Caki2 (cell line): Measurements from ENCODE around the gene SIGLEC15. TPM values are rescaled to one million over a fixed set of nuclear protein-coding genes. Genes with fewer than 3 reads are reported as not detected.
"Not testable (repeated sequence)": the region's sequence is repeated elsewhere in the genome, so short reads cannot be mapped to it uniquely, and the experiment has no call there.

Experiments
- DNase-seq: peaks from one replicate; pipeline ENCODE4 v3.0.0-alpha.2; 2015; ENCODE audit warnings: low read depth
- in situ Hi-C: cut with HindIII; loops from 2 replicates; pipeline ENCODE4 v1.10.0; 2016; ENCODE audit warnings: low sequenced_read_pairs, low pct_unique_long_range_greater_than_20kb, mixed read lengths
- total RNA-seq: library from RNA; depleted of rRNA; stranded (reverse); fragments of >200 nt; shearing (Covaris generic); gene quantifications from 2 replicates; pipeline ENCODE4 v1.2.3, GENCODE V29; 2014; ENCODE audit warnings: low replicate concordance

Gene SIGLEC15
- total RNA-seq, 1 experiment from 2014 or later = 0.07 TPM

DNA sequence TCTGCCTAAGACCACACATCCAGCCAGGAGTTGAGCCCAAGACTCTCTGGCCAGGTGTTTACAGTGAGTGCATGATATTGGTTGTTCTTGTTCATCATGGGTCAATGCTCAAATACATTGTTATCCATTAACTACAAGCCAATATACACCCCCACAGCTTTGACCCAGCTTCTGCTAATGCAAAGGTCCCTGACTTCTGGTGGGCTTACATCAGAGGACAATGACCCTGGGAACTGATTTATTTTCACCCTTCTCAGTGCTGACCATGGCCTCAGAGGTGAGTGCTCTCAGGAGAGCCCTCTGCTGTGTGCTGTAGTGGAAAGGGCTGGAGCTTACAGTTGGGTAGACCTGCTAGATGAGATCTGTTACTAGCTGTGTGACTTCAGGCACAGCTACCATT, 10.7 kb upstream of the SIGLEC15 start:
- DNase-seq, in situ Hi-C loops: not testable (repeated sequence)

DNA sequence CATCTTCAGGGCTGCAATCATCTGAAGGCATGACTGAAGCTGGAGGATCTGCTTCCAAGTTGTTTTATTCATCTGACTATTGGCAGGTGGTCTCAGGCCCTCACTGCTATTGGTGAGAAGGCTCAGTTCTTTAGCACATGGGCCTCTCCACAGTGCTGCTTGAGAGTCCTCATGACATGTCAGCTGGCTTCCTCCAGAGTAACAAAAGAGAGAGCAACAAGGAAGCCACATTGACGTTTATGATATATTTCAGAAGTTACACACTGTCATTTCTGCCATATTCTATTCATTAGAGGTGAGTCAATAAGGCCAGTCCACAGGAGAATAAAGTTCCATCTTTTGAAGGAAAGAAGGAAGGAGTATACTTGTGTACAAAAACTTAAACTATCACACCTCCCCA, 7.9 kb upstream of the SIGLEC15 start:
- in situ Hi-C loops = no loop called here

DNA sequence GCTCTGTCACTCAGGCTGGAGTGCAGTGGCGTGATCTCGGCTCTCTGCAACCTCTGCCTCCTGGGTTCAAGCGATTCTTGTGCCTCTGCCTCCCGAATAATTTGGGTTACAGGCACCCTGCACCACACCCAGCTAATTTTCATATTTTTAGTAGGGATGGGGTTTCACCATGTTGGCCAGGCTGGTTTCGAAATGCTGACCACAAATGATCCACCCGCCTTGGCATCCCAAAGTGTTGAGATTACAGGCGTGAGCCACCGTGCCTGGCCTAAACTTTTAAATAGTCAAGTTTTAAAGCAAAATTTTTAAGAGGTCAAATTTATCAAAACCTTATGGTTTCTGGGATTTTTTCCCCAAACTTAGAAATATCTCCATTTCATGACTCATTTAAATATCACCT, 6.7 kb upstream of the SIGLEC15 start:
- DNase-seq, in situ Hi-C loops: not testable (repeated sequence)

More for the DNA sequence above, 7.9 kb upstream of the SIGLEC15 start:
- DNase-seq = no peak

DNA sequence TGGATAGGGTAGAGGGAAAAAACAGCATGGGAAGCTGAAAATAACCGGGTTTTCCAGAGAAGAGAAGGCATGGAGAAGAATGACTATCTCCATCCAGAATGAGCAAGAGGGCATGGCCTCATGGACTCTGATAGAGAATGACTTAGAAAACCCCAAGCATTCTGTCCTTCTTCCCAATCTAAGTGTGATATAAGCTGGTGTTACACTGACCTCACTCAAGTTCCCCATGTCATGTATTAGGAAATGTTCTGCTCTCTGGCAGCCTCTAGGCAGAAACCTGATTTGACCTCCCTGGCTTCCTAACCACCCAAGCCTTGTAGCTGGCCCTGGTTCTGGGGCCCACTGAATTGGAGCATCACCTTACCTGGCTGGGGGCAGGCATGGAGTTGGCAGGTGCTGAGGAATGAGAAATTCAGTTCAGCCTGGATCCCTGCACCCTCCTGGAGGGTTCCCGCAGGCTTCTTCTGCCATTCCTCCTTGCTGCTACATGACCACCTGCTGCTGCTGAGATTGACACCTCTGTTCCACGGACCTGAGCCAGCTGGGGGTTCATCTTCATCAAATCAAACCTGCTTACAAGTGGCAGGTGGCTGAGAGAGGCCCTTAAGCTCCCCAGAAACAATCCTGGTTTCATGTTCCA, 5.2 kb upstream of the SIGLEC15 start:
- in situ Hi-C loops = no loop called here
- DNase-seq = no peak

DNA sequence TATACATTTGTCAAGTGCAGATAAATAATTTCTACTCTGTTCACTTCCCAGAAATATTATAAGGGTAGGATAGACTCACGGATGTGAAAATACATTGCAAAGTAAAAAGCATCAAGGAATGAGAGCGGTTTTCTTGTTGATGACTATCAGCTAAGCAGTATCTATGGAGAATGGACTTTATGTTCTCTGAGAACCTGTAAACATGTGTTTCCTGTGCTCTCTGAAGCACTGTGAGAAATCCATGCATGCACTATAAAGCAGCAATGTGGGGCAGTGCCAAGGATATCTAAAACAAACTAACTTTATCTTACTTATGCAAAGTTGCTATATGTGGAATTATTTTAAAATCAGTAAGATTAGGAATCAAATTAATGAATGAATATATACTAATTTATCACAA, 4.4 kb upstream of the SIGLEC15 start:
- no peak for DNase-seq
- in situ Hi-C loops = no loop called here

DNA sequence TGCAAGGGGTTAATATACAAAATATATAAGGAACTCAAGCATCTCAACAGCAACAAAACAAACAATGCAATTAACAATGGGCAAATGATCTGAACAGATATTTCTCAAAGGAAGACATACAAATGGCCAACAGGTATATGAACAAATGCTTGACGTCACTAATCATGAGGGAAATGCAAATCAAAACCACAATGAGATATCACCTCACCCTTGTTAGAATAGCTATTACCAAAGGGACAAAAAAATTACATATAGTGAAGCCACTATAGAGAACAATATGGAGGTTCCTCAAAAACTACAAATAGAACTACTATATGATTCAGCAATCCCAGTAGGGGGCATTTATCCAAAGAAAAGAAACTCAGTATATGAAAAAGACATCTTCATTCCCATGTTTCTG, 3.8 kb upstream of the SIGLEC15 start:
- in situ Hi-C loops = no loop called here
- no peak for DNase-seq

- in situ Hi-C loops = no loop called here
- no peak for DNase-seq
Observed at GRCh38 chr18:45826084-45826483, 609 bp downstream of the SIGLEC15 start.

DNA sequence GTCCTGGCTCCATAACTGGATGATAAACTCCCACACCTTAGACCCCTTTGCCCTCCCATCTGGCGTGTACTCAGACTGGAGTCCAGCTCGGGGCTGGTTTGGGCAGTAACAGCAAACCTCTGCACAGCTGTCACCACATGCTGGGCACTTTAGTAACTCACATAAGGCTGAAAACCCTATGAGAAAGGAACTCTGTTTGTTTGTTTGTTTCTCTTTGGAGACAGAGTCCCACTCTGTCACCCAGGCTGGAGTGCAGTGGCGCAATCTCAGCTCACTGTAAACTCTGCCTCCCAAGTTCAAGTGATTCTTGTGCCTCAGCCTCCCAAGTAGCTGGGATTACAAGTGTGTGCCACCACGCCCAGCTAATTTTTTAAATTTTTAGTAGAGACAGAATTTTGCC, 1.2 kb downstream of the SIGLEC15 start:
- in situ Hi-C loops = not testable (repeated sequence)

DNA sequence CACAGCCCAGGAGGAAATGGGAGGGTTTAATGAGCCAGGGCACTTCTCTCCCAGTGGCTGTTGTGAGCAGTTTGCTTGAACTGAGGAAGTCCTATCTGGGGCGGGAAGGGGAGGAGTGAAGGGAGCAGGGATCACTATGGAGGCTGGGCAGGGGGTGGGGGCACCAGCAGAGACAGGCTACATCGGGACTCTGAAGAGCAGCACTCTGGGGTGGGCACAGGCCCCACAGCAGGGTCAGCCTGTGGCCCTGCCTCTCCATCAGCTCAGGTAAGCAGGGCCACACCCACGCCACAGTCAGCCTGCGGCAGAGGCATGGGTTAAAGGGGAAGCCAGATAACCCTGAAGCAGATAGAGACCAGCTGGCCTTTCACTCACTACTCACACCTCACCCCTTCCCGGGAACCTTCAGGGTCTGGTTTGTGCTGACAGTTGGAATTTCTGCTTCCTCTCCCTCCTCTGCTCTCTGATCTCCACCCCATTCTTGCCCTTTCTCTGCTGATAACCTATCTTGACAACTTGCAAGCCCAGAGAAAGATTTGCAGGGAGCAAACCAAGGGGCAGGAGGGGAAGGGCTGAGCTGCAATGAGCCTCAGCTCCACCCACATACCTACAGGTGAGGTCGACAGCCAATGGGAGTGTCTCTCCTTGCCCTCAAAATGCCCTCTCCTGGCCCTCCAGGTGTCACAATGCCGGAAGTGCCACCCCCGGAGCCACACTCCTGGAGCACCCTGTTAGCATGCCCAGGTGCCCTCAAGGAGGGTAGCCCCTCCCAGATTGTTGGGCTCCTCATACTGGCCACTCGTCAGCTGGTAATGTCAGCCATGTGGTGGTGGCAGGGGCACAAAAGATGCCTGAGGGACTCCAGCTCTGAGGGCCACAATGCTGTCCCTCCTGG, 3.7 kb downstream of the SIGLEC15 start:
- in situ Hi-C loops = no loop called here
- no peak for DNase-seq

More for the DNA sequence above, 1.2 kb downstream of the SIGLEC15 start:
- not testable (repeated sequence) for DNase-seq

DNA sequence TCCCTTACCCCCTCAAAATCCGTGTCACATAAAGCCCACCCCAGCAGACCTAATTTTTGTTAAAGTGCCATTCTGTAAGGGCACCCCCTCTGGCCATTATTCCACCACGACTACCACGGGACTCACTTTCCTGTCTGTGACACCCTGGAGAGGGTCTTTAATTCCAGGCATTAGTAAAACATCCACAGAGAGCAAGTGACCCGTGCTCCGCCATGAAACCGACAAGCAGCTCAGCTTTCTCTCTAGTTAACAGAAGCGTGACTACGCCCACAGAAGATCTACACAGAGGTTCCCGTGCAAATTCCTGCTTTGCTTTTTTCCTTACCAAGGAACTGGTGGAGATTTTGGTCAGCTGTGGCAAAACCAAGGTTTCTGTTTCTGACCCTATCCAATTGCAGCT, 4.4 kb downstream of the SIGLEC15 start:
- in situ Hi-C loops = no loop called here
- DNase-seq = no peak

DNA sequence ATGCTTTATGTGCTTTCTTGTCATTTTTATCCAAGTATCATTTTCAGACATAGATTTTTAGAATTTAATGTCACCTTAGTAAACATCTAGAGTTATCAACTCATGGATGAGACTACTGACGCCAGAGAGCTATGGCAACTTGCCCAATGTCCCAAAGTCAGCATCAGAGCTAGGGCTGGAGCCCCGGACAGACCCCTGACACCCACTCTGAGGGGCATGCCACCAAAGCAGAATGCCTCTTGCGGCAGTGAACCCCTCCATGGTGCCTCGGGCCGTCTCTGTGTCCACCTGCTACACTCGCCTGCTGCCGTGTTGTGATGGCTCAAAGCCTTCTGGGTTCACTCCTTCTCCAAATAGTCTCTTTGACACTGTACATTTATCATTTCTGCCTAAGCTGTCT, 5.4 kb downstream of the SIGLEC15 start:
- DNase-seq = no peak
- in situ Hi-C loops = no loop called here

DNA sequence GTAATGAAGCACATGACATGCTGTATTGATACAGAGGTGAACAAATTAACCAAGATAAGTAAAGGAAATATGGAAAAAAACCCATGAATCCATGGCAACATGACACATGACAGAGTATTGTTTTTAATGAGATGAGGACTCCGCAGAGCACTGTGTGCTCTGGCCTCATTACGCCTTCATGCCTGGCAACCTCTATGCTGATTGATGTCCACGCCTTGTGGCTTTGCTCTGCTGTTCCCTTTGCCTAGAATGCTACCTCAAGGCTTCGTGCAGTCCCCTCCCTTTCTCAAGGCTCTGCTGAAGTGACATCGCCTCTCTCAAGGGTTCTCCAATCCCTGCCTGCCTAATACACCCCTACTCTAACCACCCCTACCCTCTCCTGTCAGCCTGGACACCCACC, 8.4 kb downstream of the SIGLEC15 start:
- in situ Hi-C loops = no loop called here
- no peak for DNase-seq

GRCh38 chr18:45834306-45834705, 8.8 kb downstream of the SIGLEC15 start:
- no peak for DNase-seq
- in situ Hi-C loops = no loop called here

DNA sequence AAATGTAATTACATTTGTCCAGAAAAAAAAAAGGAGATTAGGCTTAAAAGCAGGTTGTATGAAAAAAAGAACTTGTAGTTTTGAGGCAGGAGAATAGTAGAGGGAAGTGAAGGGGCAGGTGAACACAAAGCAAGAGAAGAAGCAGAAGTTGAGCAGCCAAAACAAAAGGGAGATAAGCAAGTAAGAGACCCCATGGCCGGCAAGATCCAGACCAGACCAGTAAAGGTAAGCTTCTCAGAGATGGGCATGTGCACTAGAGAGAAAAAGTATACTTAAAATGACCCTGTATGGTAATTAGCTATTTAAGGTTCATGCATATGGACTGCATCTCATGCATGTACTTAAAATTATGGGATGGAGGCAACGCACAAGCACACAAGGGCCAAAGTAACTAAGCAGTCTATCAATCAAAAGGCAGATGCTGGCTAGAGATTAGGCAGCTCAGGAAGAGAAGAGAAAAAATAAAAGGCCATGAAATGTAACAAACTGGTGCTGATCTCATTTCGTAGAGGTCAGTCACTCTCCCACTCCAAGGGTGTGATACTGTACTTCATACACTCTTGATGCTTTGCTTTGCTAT, 9.7 kb downstream of the SIGLEC15 start:
- in situ Hi-C loops = no loop called here
- no peak for DNase-seq

- no peak for DNase-seq
- in situ Hi-C loops = no loop called here
Observed at GRCh38 chr18:45836242-45837205, 11.0 kb downstream of the SIGLEC15 start.

- in situ Hi-C loops = no loop called here
- no peak for DNase-seq
Observed at GRCh38 chr18:45837283-45838070, 12.0 kb downstream of the SIGLEC15 start.

DNA sequence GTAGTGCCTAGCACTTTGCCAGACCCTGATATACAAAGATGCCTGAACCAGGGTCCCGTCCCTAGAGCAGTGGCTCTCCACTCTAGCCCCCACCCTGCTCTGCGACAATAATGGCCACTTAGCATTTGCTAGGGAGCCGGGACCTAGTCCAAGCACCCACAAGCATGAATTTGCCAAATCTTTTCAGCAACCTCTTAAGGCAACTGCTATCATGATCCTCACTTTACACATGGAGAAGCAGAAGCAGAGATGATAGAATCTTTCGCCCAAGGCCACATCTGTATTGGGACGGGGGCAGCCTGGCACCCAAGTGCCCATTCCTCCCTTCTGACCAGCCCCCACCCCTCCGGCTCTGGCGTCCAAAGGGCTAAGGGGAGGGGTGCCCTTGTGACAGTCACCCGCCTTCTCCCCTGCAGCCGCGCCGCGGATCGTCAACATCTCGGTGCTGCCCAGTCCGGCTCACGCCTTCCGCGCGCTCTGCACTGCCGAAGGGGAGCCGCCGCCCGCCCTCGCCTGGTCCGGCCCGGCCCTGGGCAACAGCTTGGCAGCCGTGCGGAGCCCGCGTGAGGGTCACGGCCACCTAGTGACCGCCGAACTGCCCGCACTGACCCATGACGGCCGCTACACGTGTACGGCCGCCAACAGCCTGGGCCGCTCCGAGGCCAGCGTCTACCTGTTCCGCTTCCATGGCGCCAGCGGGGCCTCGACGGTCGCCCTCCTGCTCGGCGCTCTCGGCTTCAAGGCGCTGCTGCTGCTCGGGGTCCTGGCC, 13.0 kb downstream of the SIGLEC15 start:
- in situ Hi-C loops = no loop called here
- no peak for DNase-seq
